ENCODE results near the gene NATD1.

NATD1 gene

DNA sequence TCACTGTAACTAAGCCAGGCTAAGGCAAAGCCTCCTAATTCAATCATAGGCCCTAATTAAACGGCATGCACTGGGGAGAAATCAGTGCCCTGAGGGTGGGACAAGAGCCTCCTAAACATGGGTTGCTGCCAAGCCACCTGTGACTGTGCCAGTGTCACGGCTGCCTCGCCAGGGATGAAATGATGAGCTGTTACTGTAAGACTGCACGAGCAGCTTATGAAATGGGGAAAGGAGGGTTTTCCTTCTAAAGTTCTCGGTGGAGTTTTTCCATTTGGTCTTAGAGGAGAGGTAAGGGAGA, 52.0 kb downstream of the NATD1 start:
- Mint-ChIP-seq H3K27ac (peak overlapping the region; percentile 80), H3K4me1 (peaks cover 42% of the 10 kb centered on the region), H3K27me3 (ENCODE audit: low read depth, poor library complexity) (peaks cover 2% of the 10 kb centered on the region), H3K9me3 (no peaks in the 10 kb centered on the region), H3K4me3 (no peak overlapping the region), H3K36me3 (ENCODE audit: low read depth) (peaks cover 30% of the 10 kb centered on the region)
- TF ChIP-seq, protein P1, sequence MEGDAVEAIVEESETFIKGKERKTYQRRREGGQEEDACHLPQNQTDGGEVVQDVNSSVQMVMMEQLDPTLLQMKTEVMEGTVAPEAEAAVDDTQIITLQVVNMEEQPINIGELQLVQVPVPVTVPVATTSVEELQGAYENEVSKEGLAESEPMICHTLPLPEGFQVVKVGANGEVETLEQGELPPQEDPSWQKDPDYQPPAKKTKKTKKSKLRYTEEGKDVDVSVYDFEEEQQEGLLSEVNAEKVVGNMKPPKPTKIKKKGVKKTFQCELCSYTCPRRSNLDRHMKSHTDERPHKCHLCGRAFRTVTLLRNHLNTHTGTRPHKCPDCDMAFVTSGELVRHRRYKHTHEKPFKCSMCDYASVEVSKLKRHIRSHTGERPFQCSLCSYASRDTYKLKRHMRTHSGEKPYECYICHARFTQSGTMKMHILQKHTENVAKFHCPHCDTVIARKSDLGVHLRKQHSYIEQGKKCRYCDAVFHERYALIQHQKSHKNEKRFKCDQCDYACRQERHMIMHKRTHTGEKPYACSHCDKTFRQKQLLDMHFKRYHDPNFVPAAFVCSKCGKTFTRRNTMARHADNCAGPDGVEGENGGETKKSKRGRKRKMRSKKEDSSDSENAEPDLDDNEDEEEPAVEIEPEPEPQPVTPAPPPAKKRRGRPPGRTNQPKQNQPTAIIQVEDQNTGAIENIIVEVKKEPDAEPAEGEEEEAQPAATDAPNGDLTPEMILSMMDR (IDR thresholded peaks at IDR 0.05), result no peak
- no peak for DNase-seq

DNA sequence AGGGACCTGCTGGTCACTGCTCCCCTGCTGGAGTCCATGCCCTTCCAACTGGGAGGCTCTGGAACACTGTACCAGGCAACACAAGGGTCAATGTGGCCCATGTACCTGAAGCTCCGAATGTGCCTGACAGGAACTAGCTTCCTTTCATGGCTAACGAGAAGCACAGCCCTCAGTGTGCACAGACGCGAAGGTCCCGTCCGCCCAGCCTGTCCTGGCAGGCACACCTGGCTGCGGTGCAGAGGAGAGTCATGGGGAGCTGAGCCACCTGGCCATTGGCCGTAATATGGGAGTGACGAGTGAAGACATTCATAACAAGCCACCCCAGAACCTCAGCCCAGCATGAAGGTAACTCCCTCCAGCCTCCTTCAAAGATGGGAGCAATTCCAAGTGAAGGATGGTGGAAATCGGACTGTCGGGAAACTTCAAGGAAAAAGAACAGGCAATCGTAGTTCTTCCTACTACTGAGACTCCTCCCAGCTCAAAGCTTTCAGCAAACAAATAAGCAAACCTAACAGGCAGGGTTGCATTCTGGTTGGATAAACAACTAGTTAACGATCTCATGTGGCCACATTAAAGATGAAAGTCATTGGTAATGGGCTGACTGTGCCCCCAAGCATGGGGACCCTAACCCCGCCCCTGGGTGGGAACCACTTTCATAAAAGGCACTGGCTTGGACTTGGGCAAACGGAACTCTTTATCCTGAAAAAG, 52.5 kb downstream of the NATD1 start:
- DNase-seq, result no peak
- Mint-ChIP-seq H3K27ac (peak overlapping the region; percentile 80), H3K27me3 (ENCODE audit: low read depth, poor library complexity) (peaks cover 2% of the 10 kb centered on the region), H3K9me3 (no peaks in the 10 kb centered on the region), H3K4me1 (peaks cover 38% of the 10 kb centered on the region), H3K4me3 (no peak overlapping the region), H3K36me3 (ENCODE audit: low read depth) (peaks cover 33% of the 10 kb centered on the region)
- TF ChIP-seq, protein P1 (IDR thresholded peaks at IDR 0.05), result no peak

DNA sequence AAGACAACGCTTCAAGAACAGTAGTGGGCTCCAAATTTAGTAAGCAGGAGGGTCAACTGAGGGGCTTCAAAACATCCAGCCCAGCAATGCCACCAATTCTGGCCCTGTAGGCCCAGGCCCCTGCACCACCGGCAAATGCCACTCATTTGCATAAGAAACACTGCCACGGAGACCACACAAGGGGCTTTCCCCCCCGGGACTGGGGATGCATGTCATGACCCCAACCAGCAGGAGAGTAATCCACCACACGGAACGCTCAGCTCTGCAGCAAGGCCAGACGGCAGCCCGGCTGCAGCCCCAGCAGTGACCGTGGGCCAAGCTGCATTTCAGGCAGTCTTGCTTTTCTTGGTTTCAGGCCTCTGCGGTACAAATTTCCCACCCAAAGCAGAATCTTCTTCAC, 53.4 kb downstream of the NATD1 start:
- Mint-ChIP-seq H3K27me3 (ENCODE audit: low read depth, poor library complexity) (peaks cover 2% of the 10 kb centered on the region), H3K27ac (peak overlapping the region; percentile 80), H3K4me1 (peaks cover 29% of the 10 kb centered on the region), H3K4me3 (no peak overlapping the region), H3K9me3 (no peaks in the 10 kb centered on the region), H3K36me3 (ENCODE audit: low read depth) (peaks cover 31% of the 10 kb centered on the region)
- TF ChIP-seq, protein P1 (IDR thresholded peaks at IDR 0.05), result no peak
- peak; percentile 30 for DNase-seq

DNA sequence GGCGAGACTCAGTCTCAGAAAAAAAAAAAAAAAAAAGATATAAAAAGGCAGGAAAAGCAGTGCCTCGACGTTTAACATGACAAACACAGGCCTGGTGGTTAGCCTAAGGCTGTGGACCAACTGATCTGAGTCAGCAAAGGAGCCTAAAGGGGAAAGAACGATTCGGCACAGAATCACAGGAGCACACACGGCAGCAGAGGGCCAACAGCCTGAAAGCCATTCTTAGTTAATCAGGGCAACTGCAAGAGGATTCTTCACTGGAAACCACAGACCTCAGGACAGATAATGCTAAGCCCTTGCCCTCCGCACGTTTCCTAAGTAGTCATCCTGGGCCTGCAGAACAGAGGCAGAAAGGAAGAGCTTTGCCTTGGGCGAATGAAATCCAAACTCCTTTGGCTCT, 53.9 kb downstream of the NATD1 start:
- H3K4me1 Mint-ChIP-seq, result peaks cover 23% of the 10 kb centered on the region
- no peaks in the 10 kb centered on the region for H3K9me3 Mint-ChIP-seq
- peak overlapping the region; percentile 84 for H3K27ac Mint-ChIP-seq
- DNase-seq, result no peak
- H3K27me3 Mint-ChIP-seq (ENCODE audit: low read depth, poor library complexity), result peaks cover 2% of the 10 kb centered on the region
- TF ChIP-seq, protein P1 (IDR thresholded peaks at IDR 0.05), result no peak
- no peak overlapping the region for H3K4me3 Mint-ChIP-seq
- H3K36me3 Mint-ChIP-seq (ENCODE audit: low read depth), result peaks cover 36% of the 10 kb centered on the region

DNA sequence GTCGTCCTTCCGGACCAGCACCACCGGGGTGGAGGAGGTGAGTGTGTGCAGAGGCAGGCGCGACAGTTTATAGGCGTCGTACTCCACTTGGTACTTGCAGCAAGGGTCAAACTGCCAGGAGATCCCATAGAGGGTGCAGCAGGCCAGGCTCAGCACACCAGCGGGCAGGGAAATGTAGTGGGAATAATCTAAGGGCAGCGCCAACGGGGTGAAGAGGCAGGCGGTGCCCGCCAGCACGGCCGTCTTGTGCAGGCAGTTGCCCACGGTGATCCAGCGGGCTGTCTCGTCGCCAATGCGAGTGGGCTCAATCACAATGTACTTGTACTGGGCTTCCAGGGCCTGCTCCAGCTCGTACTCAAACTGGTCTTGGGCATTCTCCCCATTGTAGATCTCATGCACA, 54.8 kb downstream of the NATD1 start:
- DNase-seq, result no peak
- H3K4me1 Mint-ChIP-seq, result peaks cover 18% of the 10 kb centered on the region
- TF ChIP-seq, protein P1 (IDR thresholded peaks at IDR 0.05), result no peak
- H3K36me3 Mint-ChIP-seq (ENCODE audit: low read depth), result peaks cover 45% of the 10 kb centered on the region
- H3K4me3 Mint-ChIP-seq, result no peak overlapping the region
- H3K27ac Mint-ChIP-seq, result peak overlapping the region; percentile 81
- H3K27me3 Mint-ChIP-seq (ENCODE audit: low read depth, poor library complexity), result peaks cover 3% of the 10 kb centered on the region
- H3K9me3 Mint-ChIP-seq, result no peaks in the 10 kb centered on the region

DNA sequence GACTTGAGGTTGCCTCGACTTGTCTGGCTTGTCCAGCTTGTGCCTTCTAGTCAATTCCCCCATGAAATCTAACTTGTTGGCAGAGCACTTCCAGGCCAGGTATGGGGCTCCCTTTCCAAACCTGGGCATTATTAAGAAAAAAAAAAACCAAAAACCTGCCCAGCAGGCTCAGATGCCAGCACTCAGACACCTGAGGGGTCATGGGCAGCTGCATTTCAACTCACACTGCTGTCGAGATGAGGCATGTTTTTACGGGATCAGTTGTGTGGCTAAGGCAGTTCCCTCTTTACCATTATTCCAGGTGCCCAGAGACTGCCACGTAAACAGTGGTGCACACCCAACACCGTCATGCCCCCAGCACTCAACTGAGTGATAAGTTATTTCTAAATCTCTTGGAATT, 57.1 kb downstream of the NATD1 start:
- H3K4me3 Mint-ChIP-seq, result no peak overlapping the region
- TF ChIP-seq, protein P1 (IDR thresholded peaks at IDR 0.05), result no peak

More for the DNA sequence above, 57.1 kb downstream of the NATD1 start:
- H3K9me3 Mint-ChIP-seq, result no peaks in the 10 kb centered on the region
- peaks cover 13% of the 10 kb centered on the region for H3K4me1 Mint-ChIP-seq
- H3K27ac Mint-ChIP-seq, result no peak overlapping the region
- DNase-seq, result no peak
- H3K36me3 Mint-ChIP-seq (ENCODE audit: low read depth), result peaks cover 68% of the 10 kb centered on the region
- H3K27me3 Mint-ChIP-seq (ENCODE audit: low read depth, poor library complexity), result peaks cover 5% of the 10 kb centered on the region

Measured in nephron progenitor cell (in vitro differentiated cells).